ENCODE data around the gene FBXO2. TPM values are rescaled to one million over a fixed set of nuclear protein-coding genes. Genes with fewer than 3 reads are reported as not detected.
"Not testable (repeated sequence)": the region's sequence is repeated elsewhere in the genome, so short reads cannot be mapped to it uniquely, and the experiment has no call there.

Gene FBXO2
- total and polyA plus RNA-seq, 9 of the 15 experiments (the other 6 are each of a cell fraction or from before 2014, with no cell fraction given): 0.04 to 1.9 (median 0.27) TPM

- H2AFZ ChIP-seq (ENCODE audit: low read depth, low read length); H4K20me1 ChIP-seq (replicated peaks; ENCODE audit: control insufficient read depth, insufficient read depth, low read length); ATAC-seq; intact Hi-C loops (cut with micrococcal nuclease); CTCF ChIA-PET (ENCODE audit: low intra/inter-chr PET ratio); in situ Hi-C loops (cut with MboI); H3K4me2 ChIP-seq (ENCODE audit: insufficient read depth, low read length); H3K9ac ChIP-seq (ENCODE audit: insufficient read depth in 1 of 2, low read depth in 2 of 2, low read length in 2 of 2); BruUV-seq (replicated peaks); H3K9me3 ChIP-seq (replicated peaks; ENCODE audit: control insufficient read depth, insufficient read depth, low read depth, low read length); H3K9me1 ChIP-seq (ENCODE audit: control insufficient read depth, insufficient read depth, low read length); H3K27ac ChIP-seq (ENCODE audit: extremely low read depth, low read depth, low read length); H3K4me1 ChIP-seq (replicated peaks in 1 of 2; ENCODE audit: control insufficient read depth in 2 of 2, insufficient read depth in 2 of 2, low read length in 2 of 2); FAIRE-seq; H3K36me3 ChIP-seq (ENCODE audit: control insufficient read depth, insufficient read depth, low read length); H3K4me3 ChIP-seq; H3K79me2 ChIP-seq (ENCODE audit: control insufficient read depth, insufficient read depth, low read length); DNase-seq (ENCODE audit: extremely low read depth in 1 of 4, low spot score in 3 of 4): not testable (repeated sequence)
- 4% methylated on average over 10 of the region's 13 CpGs for WGBS (ENCODE audit: insufficient coverage, low coverage, missing lambda C conversion rate)
- peak; percentile 56; the same call in 1 of the 2 replicates for TF ChIP-seq SUPT5H (IDR thresholded peaks at IDR 0.05)
- peak; percentile 18 for TF ChIP-seq POLR2B (IDR thresholded peaks at IDR 0.05; ENCODE audit: low read depth, partially characterized antibody)
- TF ChIP-seq POLR2A (conservative IDR thresholded peaks at IDR 0.05): peak; percentile 77; the same call in 1 of the 2 replicates
- peaks cover 8 to 42% of the 10 kb centered on the region in 2 experiments; a peak in 4 of 5 replicates for H3K27me3 ChIP-seq (ENCODE audit: control insufficient read depth in 2 of 2, insufficient read depth in 2 of 2, low read length in 2 of 2)
- POLR2A ChIA-PET: interaction anchor here (1.0 kb wide), 1 partner anchor 299 kb away, joined by 4 read pairs; no protein-coding TSS in a partner anchor
Observed at GRCh38 chr1:11609378-11609777, 44.9 kb downstream of the FBXO2 start.

GRCh38 chr1:11608596-11609130 lies 45.6 kb downstream of the FBXO2 start:
- H3K9me3 ChIP-seq (replicated peaks; ENCODE audit: control insufficient read depth, insufficient read depth, low read depth, low read length); H3K9ac ChIP-seq (ENCODE audit: insufficient read depth in 1 of 2, low read depth in 2 of 2, low read length in 2 of 2); CTCF ChIA-PET (ENCODE audit: low intra/inter-chr PET ratio); H4K20me1 ChIP-seq (replicated peaks; ENCODE audit: control insufficient read depth, insufficient read depth, low read length); POLR2A ChIA-PET; intact Hi-C loops (cut with micrococcal nuclease); H3K4me3 ChIP-seq; H3K36me3 ChIP-seq (ENCODE audit: control insufficient read depth, insufficient read depth, low read length); BruUV-seq (replicated peaks); in situ Hi-C loops (cut with MboI); H3K9me1 ChIP-seq (ENCODE audit: control insufficient read depth, insufficient read depth, low read length); H3K79me2 ChIP-seq (ENCODE audit: control insufficient read depth, insufficient read depth, low read length); H3K4me2 ChIP-seq (ENCODE audit: insufficient read depth, low read length); DNase-seq (ENCODE audit: extremely low read depth in 1 of 4, low spot score in 3 of 4); H3K4me1 ChIP-seq (replicated peaks in 1 of 2; ENCODE audit: control insufficient read depth in 2 of 2, insufficient read depth in 2 of 2, low read length in 2 of 2); ATAC-seq; H2AFZ ChIP-seq (ENCODE audit: low read depth, low read length); FAIRE-seq; H3K27ac ChIP-seq (ENCODE audit: extremely low read depth, low read depth, low read length): not testable (repeated sequence)
- WGBS (ENCODE audit: insufficient coverage, low coverage, missing lambda C conversion rate): 19% methylated on average over 20 of the region's 37 CpGs
- peaks cover 13 to 42% of the 10 kb centered on the region in 2 experiments; a peak in 4 of 5 replicates for H3K27me3 ChIP-seq (ENCODE audit: control insufficient read depth in 2 of 2, insufficient read depth in 2 of 2, low read length in 2 of 2)

Measured in K562 (cell line).